BJ (cell line): Measurements from ENCODE around the gene C19orf85. TPM values are rescaled to one million over a fixed set of nuclear protein-coding genes. Genes with fewer than 3 reads are reported as not detected.

ENCODE experiments used
- CTCF ChIA-PET: fragments of 350-600 bp; formaldehyde crosslinking; extraction: SDS; loops from one replicate; lab custom pipeline; 2021; ENCODE audit warnings: antibody characterized with exemption, inconsistent platforms; lab: Yijun Ruan, JAX
- POLR2A ChIA-PET: fragments of 300-600 bp; sonication (Branson Sonifier 250); formaldehyde crosslinking; extraction: SDS; loops from one replicate; lab custom pipeline; 2021; ENCODE audit warnings: antibody characterized with exemption; lab: Charles Lee
- DNase-seq: peaks from one replicate; pipeline ENCODE4 v3.0.0-alpha.2; 2011; ENCODE audit warnings: low read depth
- H3K27me3 ChIP-seq: 2 replicates; pipeline ENCODE4 v1.6.0; 2011; ENCODE audit warnings: low read length; ENCODE audit not compliant: control insufficient read depth, insufficient read depth
- H3K36me3 ChIP-seq: 2 replicates; pipeline ENCODE4 v1.5.1; 2011; ENCODE audit warnings: low read length; ENCODE audit not compliant: control insufficient read depth, insufficient read depth
- H3K4me3 ChIP-seq: 2 replicates; pipeline ENCODE4 v1.5.1; 2011; ENCODE audit warnings: low read depth, mild to moderate bottlenecking, control low read depth, low read length
- polyA plus RNA-seq: library from polyadenylated mRNA; depleted of rRNA; stranded (reverse); fragments of >200 nt; gene quantifications from 2 replicates; pipeline ENCODE4 v1.2.3, GENCODE V29; 2011
- TF ChIP-seq, protein P1 (sequence below): IDR thresholded peaks from 2 replicates; pipeline ENCODE4 v1.5.1; 2011; ENCODE audit warnings: low read depth, mild to moderate bottlenecking, control low read depth, inconsistent platforms, low read length, moderate library complexity; ENCODE audit not compliant: insufficient read depth

C19orf85 gene
- polyA plus RNA-seq, 1 experiment = not detected

- ChIA-PET CTCF (interaction anchor here (0.6 to 2.6 kb wide), 6 partner anchors 8 to 146 kb away, joined by 3 to 17 read pairs (median 6); no protein-coding TSS in a partner anchor), POLR2A (no interaction called here)
- Histone ChIP-seq H3K27me3 (peaks cover 22% of the 10 kb centered on the region), H3K36me3 (no peaks in the 10 kb centered on the region), H3K4me3 (no peak overlapping the region)
- no peak for DNase-seq
- TF ChIP-seq, protein P1, sequence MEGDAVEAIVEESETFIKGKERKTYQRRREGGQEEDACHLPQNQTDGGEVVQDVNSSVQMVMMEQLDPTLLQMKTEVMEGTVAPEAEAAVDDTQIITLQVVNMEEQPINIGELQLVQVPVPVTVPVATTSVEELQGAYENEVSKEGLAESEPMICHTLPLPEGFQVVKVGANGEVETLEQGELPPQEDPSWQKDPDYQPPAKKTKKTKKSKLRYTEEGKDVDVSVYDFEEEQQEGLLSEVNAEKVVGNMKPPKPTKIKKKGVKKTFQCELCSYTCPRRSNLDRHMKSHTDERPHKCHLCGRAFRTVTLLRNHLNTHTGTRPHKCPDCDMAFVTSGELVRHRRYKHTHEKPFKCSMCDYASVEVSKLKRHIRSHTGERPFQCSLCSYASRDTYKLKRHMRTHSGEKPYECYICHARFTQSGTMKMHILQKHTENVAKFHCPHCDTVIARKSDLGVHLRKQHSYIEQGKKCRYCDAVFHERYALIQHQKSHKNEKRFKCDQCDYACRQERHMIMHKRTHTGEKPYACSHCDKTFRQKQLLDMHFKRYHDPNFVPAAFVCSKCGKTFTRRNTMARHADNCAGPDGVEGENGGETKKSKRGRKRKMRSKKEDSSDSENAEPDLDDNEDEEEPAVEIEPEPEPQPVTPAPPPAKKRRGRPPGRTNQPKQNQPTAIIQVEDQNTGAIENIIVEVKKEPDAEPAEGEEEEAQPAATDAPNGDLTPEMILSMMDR = no peak
Measured at GRCh38 chr19:55437410-55437809, 27.1 kb downstream of the C19orf85 start.

DNA sequence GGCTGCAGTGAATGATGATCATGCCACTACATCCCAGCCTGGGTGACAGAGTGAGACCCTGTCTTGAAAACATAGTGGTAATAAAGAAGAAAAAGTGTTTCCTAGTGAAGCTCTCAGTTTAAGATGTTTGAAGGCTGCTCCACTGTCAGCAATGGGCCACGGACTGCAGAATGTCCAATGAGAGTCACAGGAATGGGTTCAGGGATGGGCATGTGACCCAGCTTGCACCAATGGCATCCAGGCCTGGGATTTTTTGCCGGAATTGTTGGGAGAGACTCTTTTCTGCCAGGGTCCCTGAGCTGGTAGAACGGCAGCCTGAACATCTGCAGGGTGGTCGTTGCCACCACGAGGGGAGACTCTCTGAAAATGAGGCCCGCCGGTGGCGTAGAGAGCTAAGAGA lies 27.7 kb downstream of the C19orf85 start:
- no peak for DNase-seq
- no peak overlapping the region for H3K4me3 ChIP-seq
- POLR2A ChIA-PET = no interaction called here

GRCh38 chr19:55435020-55435419 lies 29.5 kb downstream of the C19orf85 start:
- DNase-seq = no peak
- ChIA-PET POLR2A (no interaction called here), CTCF (no interaction called here)
- Histone ChIP-seq H3K27me3 (peaks cover 5% of the 10 kb centered on the region; the same call in 1 of the 2 replicates), H3K36me3 (no peaks in the 10 kb centered on the region), H3K4me3 (no peak overlapping the region)
- TF ChIP-seq, protein P1 = no peak

More for the DNA sequence above, 27.7 kb downstream of the C19orf85 start:
- TF ChIP-seq, protein P1 = no peak
- H3K36me3 ChIP-seq = no peaks in the 10 kb centered on the region
- CTCF ChIA-PET = interaction anchor here (0.6 to 2.6 kb wide), 6 partner anchors 9 to 282 kb away, joined by 3 to 17 read pairs (median 6); no protein-coding TSS in a partner anchor
- H3K27me3 ChIP-seq = peaks cover 20% of the 10 kb centered on the region

DNA sequence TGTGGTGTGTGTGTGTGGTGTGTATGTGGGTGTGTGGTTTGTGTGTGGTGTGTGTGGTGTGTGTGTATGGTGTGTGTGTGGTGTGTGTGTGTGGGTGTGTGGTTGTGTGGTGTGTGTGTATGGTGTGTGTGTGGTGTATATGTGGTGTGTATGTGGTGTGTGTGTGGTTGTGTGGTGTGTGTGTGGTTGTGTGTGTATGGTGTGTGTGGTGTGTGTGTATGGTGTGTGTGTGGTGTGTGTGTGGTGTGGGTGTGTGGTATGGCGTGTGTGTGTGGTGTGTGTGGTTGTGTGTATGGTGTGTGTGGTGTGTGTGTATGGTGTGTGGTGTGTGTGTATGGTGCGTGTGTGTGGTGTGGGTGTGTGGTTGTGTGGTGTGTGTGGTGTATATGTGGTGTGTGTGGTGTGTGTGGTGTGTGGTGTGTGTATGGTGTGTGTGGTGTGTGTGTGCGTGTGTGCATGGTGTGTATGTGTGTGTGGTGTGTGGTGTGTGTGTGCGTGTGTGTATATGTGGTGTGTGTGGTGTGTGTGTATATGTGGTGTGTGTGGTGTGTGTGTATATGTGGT lies 30.1 kb downstream of the C19orf85 start:
- H3K27me3 ChIP-seq = peaks cover 2% of the 10 kb centered on the region; the same call in 1 of the 2 replicates
- no peaks in the 10 kb centered on the region for H3K36me3 ChIP-seq
- TF ChIP-seq, protein P1 = no peak
- no peak overlapping the region for H3K4me3 ChIP-seq
- POLR2A ChIA-PET = no interaction called here
- DNase-seq = no peak
- CTCF ChIA-PET = no interaction called here

DNA sequence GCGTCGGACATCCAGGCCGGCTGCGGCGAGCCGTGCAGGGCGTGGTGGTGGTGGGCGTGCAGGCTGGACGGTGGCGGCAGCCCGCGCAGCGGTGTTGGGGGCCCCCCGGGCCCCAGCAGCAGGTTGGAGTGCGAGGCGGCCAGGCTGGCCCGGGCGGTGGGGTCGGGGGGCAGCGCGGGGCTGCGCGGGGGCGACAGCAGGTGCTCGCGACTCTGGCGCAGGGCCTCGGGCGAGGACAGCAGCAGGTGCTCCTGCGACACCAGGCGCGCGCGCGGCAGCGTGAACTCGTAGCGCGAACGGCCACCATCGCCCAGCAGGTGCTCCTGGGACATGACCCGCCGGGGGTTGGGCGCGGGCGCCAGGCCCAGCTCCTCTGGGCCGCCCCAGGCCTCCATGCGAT lies 31.3 kb downstream of the C19orf85 start:
- ChIA-PET POLR2A (no interaction called here), CTCF (no interaction called here)
- DNase-seq = no peak
- H3K27me3 ChIP-seq = no peaks in the 10 kb centered on the region
- H3K4me3 ChIP-seq = no peak overlapping the region
- TF ChIP-seq, protein P1 = no peak
- H3K36me3 ChIP-seq = no peaks in the 10 kb centered on the region
